ENCODE results near the gene ZNF444. TPM values are rescaled to one million over a fixed set of nuclear protein-coding genes. Genes with fewer than 3 reads are reported as not detected.
"Not testable (repeated sequence)": the region's sequence is repeated elsewhere in the genome, so short reads cannot be mapped to it uniquely, and the experiment has no call there.

ZNF444 gene
- total RNA-seq = 27.4 and 39.6 TPM in 2 replicates

GRCh38 chr19:56140583-56141416 lies at the start of gene ZNF444:
ZNF444 (plus strand) TSS chr19:56141287; CDS start chr19:56146912, 5,625 bp downstream.
- intact Hi-C loops (cut with micrococcal nuclease) = loop anchor here (1.0 to 5.0 kb wide), 14 partner anchors 19 to 1981 kb away; partner anchors contain the start of genes EPN1, FIZ1, LENG1 and ZNF264

- intact Hi-C loops (cut with micrococcal nuclease) = no loop called here
These were observed 49.1 kb upstream of the ZNF444 start for GRCh38 chr19:56091751-56092546.

- intact Hi-C loops (cut with micrococcal nuclease) = no loop called here
These were observed 48.1 kb upstream of the ZNF444 start for GRCh38 chr19:56092685-56093631.

GRCh38 chr19:56094449-56094848 lies 46.6 kb upstream of the ZNF444 start:
- intact Hi-C loops (cut with micrococcal nuclease) = no loop called here

- intact Hi-C loops (cut with micrococcal nuclease) = no loop called here
These were observed 44.4 kb upstream of the ZNF444 start for GRCh38 chr19:56096665-56097064.

GRCh38 chr19:56097306-56097705 lies 43.8 kb upstream of the ZNF444 start:
- intact Hi-C loops (cut with micrococcal nuclease) = no loop called here

- intact Hi-C loops (cut with micrococcal nuclease) = no loop called here
These were observed 43.3 kb upstream of the ZNF444 start for GRCh38 chr19:56097776-56098175.

- intact Hi-C loops (cut with micrococcal nuclease) = not testable (repeated sequence)
These were observed 42.9 kb upstream of the ZNF444 start for GRCh38 chr19:56098237-56098636.

- intact Hi-C loops (cut with micrococcal nuclease) = no loop called here
These were observed 42.1 kb upstream of the ZNF444 start for GRCh38 chr19:56098731-56099568.

- intact Hi-C loops (cut with micrococcal nuclease) = no loop called here
These were observed 41.2 kb upstream of the ZNF444 start for GRCh38 chr19:56099638-56100539.

- intact Hi-C loops (cut with micrococcal nuclease) = no loop called here
These were observed 40.0 kb upstream of the ZNF444 start for GRCh38 chr19:56101095-56101494.

GRCh38 chr19:56101746-56102535 lies 39.1 kb upstream of the ZNF444 start:
- intact Hi-C loops (cut with micrococcal nuclease) = no loop called here

GRCh38 chr19:56103027-56103614 lies 38.0 kb upstream of the ZNF444 start:
- intact Hi-C loops (cut with micrococcal nuclease) = no loop called here

- intact Hi-C loops (cut with micrococcal nuclease) = no loop called here
These were observed 36.7 kb upstream of the ZNF444 start for GRCh38 chr19:56104423-56104822.

GRCh38 chr19:56105090-56105701 lies 35.9 kb upstream of the ZNF444 start:
- intact Hi-C loops (cut with micrococcal nuclease) = loop anchor here (1.0 to 5.0 kb wide), 3 partner anchors 37 to 228 kb away; partner anchors contain the start of gene ZNF444

- intact Hi-C loops (cut with micrococcal nuclease) = loop anchor here (1.0 to 5.0 kb wide), 3 partner anchors 36 to 227 kb away; partner anchors contain the start of gene ZNF444
These were observed 35.2 kb upstream of the ZNF444 start for GRCh38 chr19:56105831-56106396.

GRCh38 chr19:56106397-56106849 lies 34.7 kb upstream of the ZNF444 start:
- intact Hi-C loops (cut with micrococcal nuclease) = loop anchor here (5.0 kb wide), 1 partner anchor 36 kb away; the partner anchor contains the start of gene ZNF444

All from T-helper 1 cell treated with Interleukin-12 subunit alpha and Interleukin-12 subunit beta and Interleukin-4 antibody, amounts not matched to agents 30 ng/mL and 1 ng/mL, for 36 hours (primary cell).